Upper lobe of right lung (tissue), 1 donor: ENCODE measurements around the gene CLVS2. TPM values are rescaled to one million over a fixed set of nuclear protein-coding genes. Genes with fewer than 3 reads are reported as not detected.

Experiments
- ATAC-seq: fragments of 200-7000 bp; cut with Tn5 transposase; one replicate; pipeline ENCODE4 v1.9.1; 2020; ENCODE audit warnings: mild to moderate bottlenecking, moderate library complexity
- DNase-seq: peaks from one replicate; pipeline ENCODE4 v3.0.0-alpha.2; 2020
- H3K27ac ChIP-seq: fragments of 200-600 bp; one replicate; pipeline ENCODE4 v1.8.0; 2022
- H3K27me3 ChIP-seq: fragments of 200-600 bp; one replicate; pipeline ENCODE4 v1.8.0; 2022; ENCODE audit warnings: mild to moderate bottlenecking
- H3K36me3 ChIP-seq: fragments of 200-600 bp; one replicate; pipeline ENCODE4 v1.8.0; 2022
- H3K4me1 ChIP-seq: fragments of 200-600 bp; one replicate; pipeline ENCODE4 v1.8.0; 2022
- H3K4me3 ChIP-seq: fragments of 200-600 bp; one replicate; pipeline ENCODE4 v1.8.0; 2022; ENCODE audit warnings: mild to moderate bottlenecking
- H3K9me3 ChIP-seq: fragments of 200-600 bp; one replicate; pipeline ENCODE4 v1.8.0; 2022
- CTCF ChIP-seq: fragments of 200-600 bp; IDR thresholded peaks from one replicate; pipeline ENCODE4 v1.8.0; 2022; ENCODE audit warnings: antibody characterized with exemption
- intact Hi-C: fragments of 100-400 bp; cut with DNase I; formaldehyde crosslinking; loops from one replicate; pipeline ENCODE4 v1.11.0; 2022
- total RNA-seq: library from RNA; stranded (reverse); fragmentation: NEBNext Ultra II Directional; extraction: Animal tissue kit (Norgen Biotek cat#: 25700); gene quantifications from one replicate; pipeline ENCODE4 v1.2.1, GENCODE V29; 2021
- donor health status: DM: no; HTN: yes; CAD: no; lungs with severe emphysema.

CLVS2 gene
- total RNA-seq, 1 donor from 2014 or later = not detected

- intact Hi-C loops = no loop called here
- Histone ChIP-seq H3K4me3 (no peak overlapping the region), H3K36me3 (no peaks in the 10 kb centered on the region), H3K9me3 (no peaks in the 10 kb centered on the region), H3K4me1 (no peaks in the 10 kb centered on the region), H3K27me3 (no peaks in the 10 kb centered on the region), H3K27ac (no peak overlapping the region)
- DNase-seq (no peak), ATAC-seq (no peak)
- TF ChIP-seq CTCF = no peak
Observed at GRCh38 chr6:123024976-123025375, 28.9 kb downstream of the CLVS2 start.

- intact Hi-C loops = no loop called here
- H3K27me3 ChIP-seq = no peaks in the 10 kb centered on the region
- no peak for DNase-seq
- H3K9me3 ChIP-seq = no peaks in the 10 kb centered on the region
- H3K4me3 ChIP-seq = no peak overlapping the region
- H3K36me3 ChIP-seq = no peaks in the 10 kb centered on the region
- no peaks in the 10 kb centered on the region for H3K4me1 ChIP-seq
- ATAC-seq = no peak
- H3K27ac ChIP-seq = no peak overlapping the region
- TF ChIP-seq CTCF = no peak
Observed at GRCh38 chr6:123027408-123027807, 31.4 kb downstream of the CLVS2 start.

DNA sequence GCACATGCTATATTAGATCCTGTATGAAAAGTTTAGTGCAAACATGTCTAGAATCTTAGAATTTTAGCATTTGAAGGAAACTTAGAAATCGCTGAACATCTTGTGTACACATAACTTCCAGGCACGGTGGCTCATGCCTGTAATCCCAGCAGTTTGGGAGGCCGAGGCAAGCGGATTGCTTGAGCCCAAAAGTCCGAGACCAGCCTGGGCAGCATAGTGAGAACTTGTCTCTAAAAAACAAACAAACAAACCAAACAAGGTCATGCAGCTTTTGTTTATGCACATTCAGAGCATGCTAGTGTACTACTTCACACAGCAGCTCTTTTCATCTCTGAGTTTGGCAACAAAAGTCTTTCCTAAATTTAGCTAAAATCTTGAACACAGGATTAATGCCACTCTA is 32.2 kb downstream of the CLVS2 start:
- Histone ChIP-seq H3K4me3 (no peak overlapping the region), H3K27ac (no peak overlapping the region), H3K27me3 (no peaks in the 10 kb centered on the region), H3K36me3 (no peaks in the 10 kb centered on the region), H3K9me3 (no peaks in the 10 kb centered on the region), H3K4me1 (no peaks in the 10 kb centered on the region)
- no peak for ATAC-seq
- DNase-seq = no peak
- TF ChIP-seq CTCF = no peak
- intact Hi-C loops = no loop called here

DNA sequence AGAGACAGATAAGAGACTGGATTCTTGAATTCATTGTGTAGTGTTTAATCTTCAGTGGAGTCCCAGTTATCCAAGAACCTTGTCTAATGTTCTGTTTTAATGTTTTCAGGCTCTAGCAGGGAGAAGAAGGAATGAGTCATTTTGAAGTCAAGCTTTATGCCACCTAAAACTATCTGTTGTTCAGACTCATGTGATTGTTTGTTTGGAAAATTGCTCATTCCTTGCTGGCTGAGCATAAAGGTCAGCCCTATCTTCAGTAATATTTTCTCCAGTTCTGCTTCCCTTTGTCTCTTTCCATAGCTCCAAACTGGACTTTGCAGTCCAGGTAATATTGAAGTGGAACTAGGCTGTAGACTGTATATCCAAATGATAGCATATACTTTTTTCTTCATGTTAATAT is 34.2 kb downstream of the CLVS2 start:
- Histone ChIP-seq H3K36me3 (no peaks in the 10 kb centered on the region), H3K27me3 (no peaks in the 10 kb centered on the region), H3K27ac (no peak overlapping the region), H3K4me1 (no peaks in the 10 kb centered on the region), H3K9me3 (no peaks in the 10 kb centered on the region), H3K4me3 (no peak overlapping the region)
- intact Hi-C loops = no loop called here
- TF ChIP-seq CTCF = no peak
- no peak for ATAC-seq
- DNase-seq = no peak

- no peak for DNase-seq
- TF ChIP-seq CTCF = no peak
- H3K36me3 ChIP-seq = no peaks in the 10 kb centered on the region
- no peak for ATAC-seq
- H3K9me3 ChIP-seq = no peaks in the 10 kb centered on the region
- H3K27ac ChIP-seq = no peak overlapping the region
- intact Hi-C loops = no loop called here
- H3K4me3 ChIP-seq = no peak overlapping the region
- no peaks in the 10 kb centered on the region for H3K4me1 ChIP-seq
- H3K27me3 ChIP-seq = no peaks in the 10 kb centered on the region
Observed at GRCh38 chr6:123036648-123037047, 40.6 kb downstream of the CLVS2 start.

GRCh38 chr6:123039431-123039830 is 43.4 kb downstream of the CLVS2 start:
- intact Hi-C loops = no loop called here

More at GRCh38 chr6:123039431-123039830, 43.4 kb downstream of the CLVS2 start:
- Histone ChIP-seq H3K9me3 (no peaks in the 10 kb centered on the region), H3K4me3 (no peak overlapping the region), H3K36me3 (no peaks in the 10 kb centered on the region), H3K27me3 (no peaks in the 10 kb centered on the region), H3K27ac (no peak overlapping the region), H3K4me1 (no peaks in the 10 kb centered on the region)
- DNase-seq = no peak
- ATAC-seq = no peak
- no peak for TF ChIP-seq CTCF
